ENCODE measurements around the gene SYCP1. TPM values are rescaled to one million over a fixed set of nuclear protein-coding genes. Genes with fewer than 3 reads are reported as not detected.

SYCP1 gene, protein sequence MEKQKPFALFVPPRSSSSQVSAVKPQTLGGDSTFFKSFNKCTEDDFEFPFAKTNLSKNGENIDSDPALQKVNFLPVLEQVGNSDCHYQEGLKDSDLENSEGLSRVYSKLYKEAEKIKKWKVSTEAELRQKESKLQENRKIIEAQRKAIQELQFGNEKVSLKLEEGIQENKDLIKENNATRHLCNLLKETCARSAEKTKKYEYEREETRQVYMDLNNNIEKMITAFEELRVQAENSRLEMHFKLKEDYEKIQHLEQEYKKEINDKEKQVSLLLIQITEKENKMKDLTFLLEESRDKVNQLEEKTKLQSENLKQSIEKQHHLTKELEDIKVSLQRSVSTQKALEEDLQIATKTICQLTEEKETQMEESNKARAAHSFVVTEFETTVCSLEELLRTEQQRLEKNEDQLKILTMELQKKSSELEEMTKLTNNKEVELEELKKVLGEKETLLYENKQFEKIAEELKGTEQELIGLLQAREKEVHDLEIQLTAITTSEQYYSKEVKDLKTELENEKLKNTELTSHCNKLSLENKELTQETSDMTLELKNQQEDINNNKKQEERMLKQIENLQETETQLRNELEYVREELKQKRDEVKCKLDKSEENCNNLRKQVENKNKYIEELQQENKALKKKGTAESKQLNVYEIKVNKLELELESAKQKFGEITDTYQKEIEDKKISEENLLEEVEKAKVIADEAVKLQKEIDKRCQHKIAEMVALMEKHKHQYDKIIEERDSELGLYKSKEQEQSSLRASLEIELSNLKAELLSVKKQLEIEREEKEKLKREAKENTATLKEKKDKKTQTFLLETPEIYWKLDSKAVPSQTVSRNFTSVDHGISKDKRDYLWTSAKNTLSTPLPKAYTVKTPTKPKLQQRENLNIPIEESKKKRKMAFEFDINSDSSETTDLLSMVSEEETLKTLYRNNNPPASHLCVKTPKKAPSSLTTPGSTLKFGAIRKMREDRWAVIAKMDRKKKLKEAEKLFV
- total RNA-seq: not detected in 2 replicates

DNA sequence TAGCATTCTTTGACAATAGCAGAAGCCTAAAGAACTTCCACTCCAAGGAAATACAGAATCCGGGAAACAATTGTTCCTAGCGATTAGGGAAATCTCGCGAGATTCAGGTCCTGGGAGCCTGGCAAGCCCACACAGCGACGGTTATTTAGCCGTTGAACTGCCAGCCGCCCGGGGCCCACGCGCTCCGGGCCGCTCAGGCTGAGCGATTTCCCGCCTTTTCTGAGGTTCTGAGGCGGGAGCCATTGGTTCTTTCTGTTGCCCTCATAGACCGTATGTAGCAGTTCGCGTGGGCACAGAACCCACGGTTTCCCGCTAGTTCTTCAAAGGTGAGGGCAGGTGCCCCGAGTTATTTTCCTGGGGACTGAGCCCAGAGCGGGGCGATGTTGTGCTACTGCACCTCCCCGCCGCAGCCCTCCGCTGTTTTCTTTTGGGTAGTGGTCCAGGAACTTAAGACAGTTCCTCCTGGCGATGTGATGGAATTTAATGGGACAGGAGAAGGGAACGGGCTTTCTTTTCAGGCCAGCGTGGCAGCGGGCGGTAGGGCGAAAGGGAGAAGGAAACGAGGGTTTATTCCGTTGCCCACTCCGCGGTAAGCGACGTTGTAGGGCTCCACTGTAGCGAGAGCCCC, at the start of gene SYCP1:
SYCP1 (plus strand) TSS at position 171 of the 628 bp plus-strand sequence. CDS start 602 bp downstream, outside the sequence.

DNA sequence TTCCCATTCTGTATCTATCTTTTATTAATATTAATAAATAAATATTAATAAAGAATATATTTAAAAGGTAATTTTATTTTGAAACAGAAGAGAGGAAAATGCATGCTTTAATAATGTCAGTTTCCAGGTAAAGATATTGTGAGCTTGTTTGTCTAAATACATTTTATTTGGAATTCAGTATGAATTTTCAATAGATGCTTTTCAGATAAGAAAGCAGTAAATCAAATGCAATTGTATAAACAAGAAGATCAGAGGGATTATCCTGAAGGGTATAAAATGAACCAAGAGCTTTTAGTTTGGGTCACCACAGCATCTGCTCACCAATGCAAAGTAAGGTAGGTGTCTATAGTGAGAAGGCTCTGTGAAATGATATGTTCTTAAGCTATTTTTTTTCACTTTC, 174.9 kb downstream of the SYCP1 start, which contains the start of gene TSHB:
TSHB (plus strand) TSS at position 301 of the 400 bp plus-strand sequence. CDS start 3,537 bp downstream, outside the sequence.

Other genes starting within 250 kb of the SYCP1 start
- 0.33 and 0.89 TPM in 2 replicates for gene DENND2C, start 184.8 kb upstream of the SYCP1 start, total RNA-seq
- gene AMPD1, start 159.3 kb upstream of the SYCP1 start, total RNA-seq: not detected in 2 replicates
- 33.2 and 55.1 TPM in 2 replicates for gene NRAS, start 138.1 kb upstream of the SYCP1 start, total RNA-seq
- gene CSDE1, start 96.9 kb upstream of the SYCP1 start, total RNA-seq: 320 and 424 TPM in 2 replicates
- gene SIKE1, start 74.2 kb upstream of the SYCP1 start, total RNA-seq: 36.7 and 57.3 TPM in 2 replicates
- not detected in 2 replicates for gene TSHB, start 175.0 kb downstream of the SYCP1 start, total RNA-seq
- gene TSPAN2, start 234.6 kb downstream of the SYCP1 start, total RNA-seq: 2.7 and 6.5 TPM in 2 replicates